ENCODE data around the gene GAB2. TPM values are rescaled to one million over a fixed set of nuclear protein-coding genes. Genes with fewer than 3 reads are reported as not detected.

Gene GAB2
- total and polyA plus RNA-seq, 2 of the 13 experiments (the other 11 are each of a cell fraction or from before 2014, with no cell fraction given): 4.1 to 8.6 TPM

- no peak for TF ChIP-seq KIAA2018 (CRISPR knock-in tag; IDR thresholded peaks at IDR 0.05; ENCODE audit: borderline replicate concordance)
- TF ChIP-seq ZNF44 (CRISPR knock-in tag; IDR thresholded peaks at IDR 0.05): no peak
- TF ChIP-seq ZBTB2 (CRISPR knock-in tag; IDR thresholded peaks at IDR 0.05; ENCODE audit: low read depth): peak; percentile 76
- TF ChIP-seq ZUFSP (CRISPR knock-in tag; IDR thresholded peaks at IDR 0.05; ENCODE audit: borderline replicate concordance): no peak
- no peak for TF ChIP-seq AFF4 (CRISPR knock-in tag; IDR thresholded peaks at IDR 0.05)
- no peak for TF ChIP-seq SNAPC5 (CRISPR knock-in tag; IDR thresholded peaks at IDR 0.05; ENCODE audit: borderline replicate concordance)
- no peak for TF ChIP-seq ZNF382 (CRISPR knock-in tag; IDR thresholded peaks at IDR 0.05; ENCODE audit: borderline replicate concordance)
- TF ChIP-seq MIXL1 (CRISPR knock-in tag; IDR thresholded peaks at IDR 0.05): 0 out of 2 replicates have a peak, but pooled peaks have one; percentile 27
- no peak for TF ChIP-seq ZNF615 (CRISPR knock-in tag; IDR thresholded peaks at IDR 0.05; ENCODE audit: borderline replicate concordance)
- TF ChIP-seq GTF3A (CRISPR knock-in tag; conservative IDR thresholded peaks at IDR 0.05): no peak
- no peak for TF ChIP-seq YEATS4 (CRISPR knock-in tag; IDR thresholded peaks at IDR 0.05; ENCODE audit: borderline replicate concordance)
- TF ChIP-seq RNF2 (conservative IDR thresholded peaks at IDR 0.05; ENCODE audit: low read depth): no peak; the same call in 1 of the 2 replicates
- TF ChIP-seq RBAK (CRISPR knock-in tag; IDR thresholded peaks at IDR 0.05): no peak
These were observed 416 bp upstream of the GAB2 start (continued) for GRCh38 chr11:78417888-78418583.
